GM19023 (cell line): ENCODE results near the gene SRSF7.
"Not testable (repeated sequence)": the region's sequence is repeated elsewhere in the genome, so short reads cannot be mapped to it uniquely, and the experiment has no call there.

Experiments used
- ATAC-seq: cut with Tn5 transposase; IDR thresholded peaks from one replicate; pipeline ENCODE4 v1.9.1; 2021; ENCODE audit warnings: mild to moderate bottlenecking, moderate library complexity; ENCODE audit not compliant: unreplicated experiment

Gene SRSF7

DNA sequence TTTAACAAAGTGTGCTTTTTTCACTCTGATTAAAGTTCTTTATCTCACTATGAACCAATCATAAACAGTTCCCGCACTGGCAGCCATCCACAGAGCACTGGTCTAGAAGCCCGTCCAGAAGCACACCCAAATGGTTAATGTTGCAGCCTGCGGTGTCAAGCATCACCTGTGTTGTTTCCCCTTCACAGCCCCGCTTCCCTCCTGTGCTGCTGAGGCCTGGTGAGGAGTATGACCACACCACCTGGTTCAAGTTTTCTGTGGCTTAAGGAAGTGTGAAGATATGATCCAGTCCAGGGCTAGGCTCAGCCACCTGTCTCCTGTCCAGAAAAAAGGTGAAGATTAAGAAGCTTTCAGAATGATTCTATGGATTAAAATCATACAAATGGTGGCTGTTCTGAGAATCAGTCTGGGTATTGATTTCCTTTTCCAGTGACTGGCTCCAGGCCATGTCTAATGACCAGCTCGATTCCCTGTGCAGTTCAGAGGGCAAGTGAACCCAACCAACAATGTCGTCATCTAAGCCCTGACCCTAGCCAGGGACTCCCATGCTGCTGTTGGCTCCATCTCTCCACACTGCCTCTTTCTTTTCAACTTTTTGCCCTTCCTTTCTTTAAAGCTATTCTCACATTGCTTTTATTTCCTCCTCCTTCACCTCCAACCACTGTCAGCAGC is 17.7 kb downstream of the SRSF7 start:
- no peak for ATAC-seq

DNA sequence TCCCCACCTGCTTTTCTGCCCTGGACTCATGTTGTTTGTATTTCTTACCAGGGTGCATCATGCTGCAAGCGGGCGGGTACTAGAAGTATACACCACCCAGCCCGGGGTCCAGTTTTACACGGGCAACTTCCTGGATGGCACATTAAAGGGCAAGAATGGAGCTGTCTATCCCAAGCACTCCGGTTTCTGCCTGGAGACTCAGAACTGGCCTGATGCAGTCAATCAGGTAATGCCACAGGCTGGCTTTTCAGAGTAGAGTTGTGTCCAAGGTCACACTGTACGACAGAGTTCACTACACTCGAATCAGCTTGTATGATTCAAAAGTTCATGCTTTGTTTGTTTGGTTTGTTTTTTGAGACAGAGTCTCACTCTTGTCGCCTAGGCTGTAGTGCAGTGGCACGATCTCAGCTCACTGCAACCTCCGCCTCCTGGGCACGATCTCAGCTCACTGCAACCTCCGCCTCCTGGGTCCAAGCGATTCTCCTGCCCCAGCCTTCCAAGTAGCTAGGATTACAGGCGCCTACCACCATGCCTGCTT is 19.4 kb downstream of the SRSF7 start:
- ATAC-seq, result no peak

DNA sequence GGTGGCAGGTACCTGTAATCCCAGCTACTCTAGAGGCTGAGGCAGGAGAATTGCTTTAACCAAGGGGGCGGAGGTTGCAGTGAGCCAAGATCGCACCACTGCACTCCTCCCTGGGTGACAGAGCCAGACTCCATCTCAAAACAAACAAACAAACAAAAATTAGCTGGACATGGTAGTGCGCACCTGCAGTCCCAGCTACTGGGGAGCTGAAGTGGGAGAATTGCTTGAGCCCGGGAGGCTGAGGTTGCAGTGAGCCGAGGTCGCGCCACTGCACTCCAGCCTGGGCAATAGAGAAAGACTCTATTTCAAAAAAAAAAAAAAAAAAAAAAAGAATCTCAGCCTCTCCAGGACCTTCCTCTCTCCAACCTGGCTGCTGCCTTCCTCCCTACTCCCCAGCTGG is 20.1 kb downstream of the SRSF7 start:
- no peak for ATAC-seq

DNA sequence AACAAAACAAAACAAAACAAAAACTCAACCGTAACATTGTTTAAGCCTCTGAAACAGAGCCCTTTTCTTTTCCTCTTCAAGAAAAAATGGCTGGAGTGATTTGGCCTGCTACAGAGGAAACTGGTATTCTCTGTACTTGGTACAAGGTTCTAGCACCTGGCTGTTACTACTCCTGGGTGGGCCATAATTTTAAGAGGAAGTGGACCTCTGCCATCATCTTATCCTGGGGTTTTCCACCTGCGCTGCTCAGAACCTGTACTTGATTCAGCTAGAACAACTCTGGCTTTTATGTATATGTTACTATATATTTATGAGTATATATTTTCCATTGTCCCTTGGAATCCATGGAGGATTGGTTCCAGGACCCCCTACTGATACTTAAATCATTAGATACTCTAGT is 22.5 kb downstream of the SRSF7 start:
- no peak for ATAC-seq

DNA sequence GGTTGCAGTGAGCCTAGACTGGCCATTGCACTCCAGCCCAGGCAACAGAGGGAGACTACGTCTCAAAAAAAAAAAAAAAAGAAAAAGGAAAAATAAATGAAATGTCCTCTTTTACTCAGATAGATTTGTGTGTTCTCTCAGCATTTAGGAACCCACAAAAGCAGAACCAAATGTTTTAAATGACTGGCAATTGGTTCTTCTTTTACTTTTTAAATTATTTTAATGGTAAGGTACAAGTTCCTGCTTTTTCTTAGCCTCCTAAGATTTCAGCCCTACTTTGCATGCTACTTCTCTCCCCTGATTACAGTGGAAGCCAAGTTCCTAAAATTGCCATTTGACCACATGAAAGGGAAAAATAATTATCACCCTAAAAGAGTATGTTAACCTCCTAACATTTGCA is 23.5 kb downstream of the SRSF7 start:
- ATAC-seq, result no peak

DNA sequence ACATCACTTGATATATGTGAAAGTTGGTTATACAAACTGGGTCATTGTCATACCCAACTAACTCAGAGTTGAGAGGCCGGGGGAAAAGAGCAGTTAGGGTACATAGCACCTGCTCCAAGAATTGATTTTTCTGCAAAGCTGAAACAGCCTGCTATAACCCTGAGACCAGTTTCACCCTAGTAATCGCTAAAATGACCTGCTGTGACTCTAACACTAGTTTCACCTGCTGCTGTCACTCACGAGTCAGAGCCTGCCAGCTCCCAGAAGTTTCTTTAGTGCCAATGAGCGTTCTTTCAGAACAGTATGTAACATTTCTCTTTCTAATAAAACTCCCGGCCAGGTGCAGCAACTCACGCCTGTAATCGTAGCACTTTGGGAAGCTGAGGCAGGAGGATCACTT is 28.0 kb downstream of the SRSF7 start:
- ATAC-seq, result peak; percentile 50

DNA sequence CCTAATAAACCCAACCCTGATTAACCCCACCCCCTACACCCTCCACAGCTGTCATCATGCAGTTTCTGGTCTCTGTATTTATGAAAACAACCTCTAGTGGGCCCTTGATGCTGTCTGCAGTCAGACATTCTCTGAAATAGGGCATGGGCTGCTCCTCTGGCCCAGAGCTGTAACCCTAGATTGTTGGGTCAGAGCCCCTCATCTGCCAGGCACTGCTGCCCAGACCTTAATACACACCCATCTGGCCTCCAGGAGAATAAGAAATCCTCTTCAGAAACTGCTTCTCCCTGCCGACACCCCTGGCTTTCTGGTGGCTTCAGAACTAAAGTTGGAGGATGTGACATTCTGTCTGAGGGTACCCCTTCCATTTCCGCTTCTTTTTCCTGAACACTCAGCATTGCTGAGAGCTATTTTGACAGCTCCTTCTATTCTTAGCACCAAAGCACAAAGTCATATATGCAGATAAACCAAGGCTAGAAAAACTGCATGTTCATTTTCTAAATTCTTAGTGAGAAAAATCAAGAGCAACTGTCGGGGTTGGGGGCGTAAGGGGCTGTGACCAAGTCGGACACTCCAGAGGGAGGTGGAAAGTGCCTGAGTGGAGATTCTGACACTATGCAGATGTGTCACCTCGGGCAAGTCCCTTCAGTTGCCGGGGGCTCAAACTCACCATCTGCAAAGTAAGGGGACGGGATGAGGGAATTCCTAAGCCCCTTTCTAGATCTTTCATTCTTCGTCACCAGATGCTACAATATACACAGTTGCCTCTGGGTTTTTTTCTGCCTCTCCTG is 28.7 kb downstream of the SRSF7 start:
- peak; percentile 51 for ATAC-seq

DNA sequence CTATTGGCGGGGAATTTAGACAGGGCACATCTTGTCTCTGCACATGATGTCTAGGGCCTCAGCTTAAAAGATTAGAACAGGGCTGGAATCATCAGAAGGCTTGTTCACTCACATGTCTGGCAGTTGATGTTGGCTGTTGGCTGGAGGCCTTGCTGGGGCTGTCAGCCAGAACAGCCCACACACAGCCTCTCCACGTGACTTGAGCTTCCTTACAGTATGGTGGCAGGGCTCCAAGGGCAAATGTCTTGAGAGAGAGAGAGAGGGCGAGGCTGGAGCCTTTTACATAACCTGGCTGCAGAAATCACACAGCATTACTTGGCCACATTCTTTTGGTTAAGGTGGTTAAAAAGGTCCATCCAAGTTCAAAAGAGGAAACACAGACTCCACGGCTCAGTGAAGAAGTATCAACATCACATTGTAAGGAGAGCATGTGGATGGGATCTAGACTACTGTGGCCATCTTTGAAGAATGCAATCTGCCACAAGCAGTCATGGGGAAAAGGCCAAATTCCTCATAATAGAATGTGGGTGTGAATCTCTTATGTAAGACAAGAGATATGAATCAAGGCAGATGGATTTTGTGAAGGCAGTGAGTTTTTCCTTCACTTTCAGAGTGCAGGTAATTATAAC is 30.4 kb downstream of the SRSF7 start:
- ATAC-seq, result no peak

DNA sequence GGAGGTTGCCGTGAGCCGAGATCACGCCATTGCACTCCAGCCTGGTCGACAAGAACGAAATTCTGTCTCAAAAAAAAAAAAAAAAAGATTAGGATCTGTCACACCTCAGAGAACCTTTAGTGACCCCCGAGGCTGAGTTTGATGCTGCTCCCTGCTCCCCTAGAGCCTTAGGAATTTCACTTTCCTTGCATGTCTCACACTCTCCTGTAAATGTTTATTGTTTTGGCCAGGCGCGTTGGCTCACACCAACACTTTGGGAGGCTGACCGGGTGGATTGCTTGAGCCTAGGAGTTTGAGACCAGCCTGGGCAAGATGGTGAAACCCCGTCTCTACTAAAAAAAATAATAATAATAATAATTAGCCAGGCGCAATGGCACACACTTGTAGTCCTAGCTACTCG is 31.5 kb downstream of the SRSF7 start:
- ATAC-seq, result no peak

DNA sequence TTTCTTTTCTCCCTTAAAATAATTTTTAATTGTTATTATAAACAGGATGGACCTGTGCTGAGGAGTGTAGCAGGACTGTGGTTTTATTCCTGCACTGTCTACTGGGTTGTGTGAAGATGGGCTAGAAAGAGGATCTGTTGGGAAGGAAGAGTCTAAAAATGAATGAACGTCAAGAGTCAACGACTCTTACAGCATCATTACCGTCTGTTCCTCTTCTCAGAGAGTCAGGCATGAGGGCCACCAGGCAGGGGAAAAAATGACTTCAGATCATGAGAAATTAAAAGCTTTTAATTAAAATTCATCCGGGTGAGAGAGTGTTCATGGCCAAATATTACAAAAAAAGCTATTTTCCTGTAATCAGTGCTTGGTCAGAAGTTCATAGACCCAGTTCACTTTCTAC is 32.6 kb downstream of the SRSF7 start:
- ATAC-seq, result no peak

DNA sequence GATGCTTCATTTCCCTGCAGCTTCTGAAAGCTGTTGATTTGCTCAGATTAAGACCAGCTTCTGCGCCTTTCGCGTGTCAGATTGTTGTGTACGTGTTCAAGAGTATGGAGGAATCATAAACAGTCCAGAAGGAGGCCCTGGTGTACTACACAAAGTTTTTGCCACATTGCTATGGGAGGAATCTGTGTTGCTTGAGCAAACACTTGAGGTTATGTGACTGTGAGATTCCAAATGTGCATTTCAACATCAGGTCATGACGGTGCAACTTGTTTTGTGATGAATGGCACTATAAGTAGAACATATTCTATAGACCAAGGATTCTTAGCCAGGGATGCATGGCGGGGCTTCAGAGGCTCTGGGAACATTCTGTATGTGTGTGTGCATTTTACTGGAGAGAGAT is 35.0 kb downstream of the SRSF7 start:
- no peak for ATAC-seq

DNA sequence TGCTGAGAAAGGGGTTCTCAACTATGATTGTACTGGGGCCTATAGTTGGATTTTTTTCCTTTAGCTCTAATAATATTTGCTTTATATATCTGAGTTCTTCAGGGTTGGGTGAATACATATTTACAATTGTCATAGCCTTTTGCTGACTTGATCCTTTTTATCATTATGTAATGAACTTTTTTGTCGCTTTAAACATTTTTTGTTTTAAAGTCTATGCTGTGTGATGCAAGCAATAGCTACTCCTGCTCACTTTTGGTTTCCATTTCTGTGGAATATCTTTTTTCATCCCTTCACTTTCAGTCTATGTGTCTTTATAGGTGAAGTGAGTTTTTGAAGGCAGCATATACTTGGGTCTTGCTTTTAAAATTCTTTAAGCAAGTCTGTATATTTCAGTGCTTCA is 36.2 kb downstream of the SRSF7 start:
- not testable (repeated sequence) for ATAC-seq

DNA sequence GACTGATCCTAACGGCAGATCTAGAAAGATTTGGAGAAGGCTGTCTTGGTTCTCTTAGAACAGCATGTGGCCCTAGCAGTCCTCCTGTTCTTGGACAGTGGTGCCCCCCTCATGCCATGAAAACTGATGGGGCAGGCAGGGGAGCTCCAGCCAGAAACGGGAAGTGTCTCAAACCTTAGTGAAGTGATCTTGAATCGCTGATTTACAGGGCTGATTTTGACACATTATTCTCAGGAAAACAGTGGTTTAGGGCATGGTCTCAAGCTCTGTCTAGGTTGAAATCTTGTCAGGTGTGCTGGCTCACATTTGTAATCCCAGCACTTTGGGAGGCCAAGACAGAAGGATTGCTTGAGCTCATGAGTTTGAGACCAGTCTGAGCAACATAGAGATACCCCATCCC is 37.8 kb downstream of the SRSF7 start:
- no peak for ATAC-seq

DNA sequence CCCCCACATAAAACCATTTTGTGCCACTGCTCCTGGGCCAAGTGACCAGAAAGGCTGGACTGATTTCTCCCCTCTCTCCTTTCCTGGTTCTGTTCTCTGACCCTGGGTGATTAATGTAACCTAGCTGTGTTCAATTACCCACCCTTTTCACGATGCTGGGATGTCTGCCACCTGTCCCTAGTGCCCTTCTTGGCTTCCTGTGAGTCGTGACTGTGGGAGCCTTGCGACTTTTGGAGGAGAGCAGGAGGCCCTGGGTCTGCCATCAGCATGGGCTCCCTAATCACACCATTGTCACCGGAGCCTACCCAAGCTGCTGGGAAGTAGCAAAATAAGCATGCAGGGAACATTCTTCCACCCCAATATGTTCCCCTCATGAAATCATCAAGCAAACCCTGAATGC is 38.3 kb downstream of the SRSF7 start:
- ATAC-seq, result no peak

DNA sequence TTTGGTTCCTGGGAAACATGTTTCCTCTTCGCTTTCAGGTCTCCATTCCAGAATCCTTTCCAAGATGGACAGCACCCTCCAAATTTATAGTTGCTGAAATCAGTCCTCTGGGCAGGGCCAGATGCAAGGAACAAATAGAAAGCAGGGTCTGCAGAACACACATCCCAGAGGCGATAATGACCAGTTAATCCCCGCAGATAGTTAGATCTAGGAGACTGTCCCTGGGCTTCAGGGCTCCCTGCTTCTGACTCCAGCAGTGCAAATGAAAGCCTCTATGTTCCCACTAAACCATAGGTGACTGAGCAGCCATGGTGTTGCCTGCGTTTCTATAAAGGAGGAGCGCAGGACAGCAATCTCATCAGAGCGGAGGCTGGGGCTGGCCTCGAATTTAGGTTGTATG is 38.7 kb downstream of the SRSF7 start:
- no peak for ATAC-seq

DNA sequence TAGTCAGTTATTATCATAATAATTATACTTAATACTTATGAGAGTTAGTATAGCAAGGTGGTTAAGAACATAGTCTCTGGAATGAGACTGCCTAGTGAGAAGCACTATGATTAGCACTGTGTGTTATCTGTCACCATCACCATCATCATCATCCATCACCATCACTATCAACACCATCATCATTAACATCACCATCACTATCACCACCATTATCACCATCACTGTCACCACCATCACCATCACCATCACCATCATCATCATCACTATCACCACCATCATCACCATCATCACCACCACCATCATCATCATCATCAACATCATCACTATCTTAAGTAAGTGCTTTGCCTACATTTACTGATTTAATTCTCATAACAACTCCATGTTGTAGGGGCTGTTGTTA is 39.6 kb downstream of the SRSF7 start:
- ATAC-seq, result no peak

DNA sequence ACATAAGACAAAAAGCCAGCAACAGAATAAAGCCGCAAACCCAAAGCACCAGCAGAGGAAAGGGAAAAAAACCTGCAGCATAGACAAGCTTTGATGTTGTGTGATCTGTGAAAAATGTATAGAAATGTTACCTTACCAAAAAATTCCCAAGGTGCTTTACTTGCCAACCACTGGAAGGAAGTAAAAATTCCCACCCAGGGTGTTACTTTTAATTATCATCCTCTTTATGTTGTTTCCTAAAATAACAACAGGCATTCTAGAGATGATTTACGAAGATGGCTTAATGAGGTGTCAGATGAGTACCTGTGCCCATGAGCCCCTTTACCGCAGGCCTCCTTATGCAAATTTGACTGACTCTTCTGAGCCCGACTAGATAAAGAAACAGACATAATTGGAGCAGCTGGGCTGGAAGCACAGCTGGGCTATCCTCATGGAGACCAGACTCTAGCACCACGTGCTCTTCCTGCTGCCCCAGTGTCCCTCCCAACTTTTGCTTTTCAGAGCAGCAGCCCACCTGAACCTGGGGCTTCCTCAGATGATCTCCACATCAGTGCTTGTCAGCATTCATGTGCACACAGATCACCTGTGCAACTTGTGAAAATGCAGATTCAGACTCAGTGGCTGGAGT is 41.5 kb downstream of the SRSF7 start:
- peak; percentile 88 for ATAC-seq

DNA sequence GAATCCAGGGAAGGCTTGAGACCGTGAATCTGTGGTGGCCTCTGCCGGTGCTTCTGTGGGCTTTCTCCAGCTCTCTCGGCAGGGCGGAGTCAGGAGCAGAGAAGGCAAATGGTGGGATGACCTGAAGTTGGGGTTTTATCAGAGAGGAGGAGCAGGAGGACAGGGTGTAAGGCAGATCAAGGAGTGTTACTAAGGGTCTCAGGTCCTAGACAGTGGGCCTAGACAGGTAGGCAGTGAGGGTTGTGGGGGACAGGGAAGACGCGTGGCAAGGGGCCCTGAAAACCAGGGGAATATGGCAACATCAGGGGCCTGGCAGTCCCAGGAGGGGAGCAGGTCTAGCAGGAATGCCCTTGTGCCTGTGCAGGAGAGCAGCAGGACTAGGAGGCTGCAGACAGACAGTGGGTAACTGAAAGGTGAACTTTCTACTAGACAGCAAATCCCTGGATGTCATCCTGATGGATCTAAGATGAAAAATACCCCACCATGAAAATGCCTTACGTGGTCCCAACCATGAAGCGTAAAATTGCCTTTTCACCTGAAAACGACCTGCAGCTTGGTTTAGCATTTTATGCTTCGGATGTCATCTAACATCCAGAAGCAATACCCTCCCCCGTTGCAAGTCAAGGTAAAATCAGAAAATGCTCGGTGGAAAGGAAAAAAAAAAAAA is 42.1 kb downstream of the SRSF7 start:
- ATAC-seq, result no peak

DNA sequence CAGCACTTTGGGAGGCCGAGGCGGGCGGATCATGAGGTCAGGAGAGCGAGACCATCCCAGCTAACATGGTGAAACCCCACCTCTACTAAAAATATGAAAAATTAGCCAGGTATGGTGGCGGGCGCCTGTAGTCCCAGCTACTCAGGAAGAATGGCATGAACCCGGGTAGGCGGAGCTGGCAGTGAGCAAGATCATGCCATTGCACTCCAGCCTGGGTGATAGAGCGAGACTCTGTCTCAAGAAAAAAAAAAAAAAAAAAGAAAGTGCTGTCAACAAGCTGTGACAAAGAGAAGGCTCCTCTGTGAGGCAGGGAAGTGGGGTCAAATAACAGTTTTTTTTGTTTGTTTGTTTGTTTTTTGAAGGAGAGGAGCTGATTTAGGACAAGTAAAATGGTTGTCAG is 42.7 kb downstream of the SRSF7 start:
- not testable (repeated sequence) for ATAC-seq

DNA sequence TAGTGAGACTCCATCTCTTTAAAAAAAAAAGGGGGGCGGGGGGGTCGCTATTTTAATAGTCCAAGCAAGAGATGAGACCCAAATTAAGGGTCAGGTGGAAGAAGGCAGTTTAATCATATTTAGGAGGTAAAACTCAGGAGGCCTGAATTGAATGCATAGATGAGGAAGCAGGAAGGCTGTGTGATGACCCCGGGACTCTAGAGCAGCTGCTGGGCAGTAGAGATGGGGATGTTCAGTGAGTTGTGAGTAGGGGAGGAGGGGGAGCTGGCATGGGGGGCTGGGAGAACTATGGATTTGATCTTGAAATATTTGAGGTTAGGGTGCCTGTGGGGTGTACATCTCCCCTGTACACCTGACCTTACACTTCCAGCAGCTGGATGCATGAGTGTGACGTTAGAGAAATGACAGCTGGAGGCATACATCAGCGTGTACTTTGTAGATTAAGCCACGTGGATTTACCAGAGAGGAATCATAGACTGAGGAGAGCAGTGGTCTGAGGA is 44.3 kb downstream of the SRSF7 start:
- ATAC-seq, result no peak

DNA sequence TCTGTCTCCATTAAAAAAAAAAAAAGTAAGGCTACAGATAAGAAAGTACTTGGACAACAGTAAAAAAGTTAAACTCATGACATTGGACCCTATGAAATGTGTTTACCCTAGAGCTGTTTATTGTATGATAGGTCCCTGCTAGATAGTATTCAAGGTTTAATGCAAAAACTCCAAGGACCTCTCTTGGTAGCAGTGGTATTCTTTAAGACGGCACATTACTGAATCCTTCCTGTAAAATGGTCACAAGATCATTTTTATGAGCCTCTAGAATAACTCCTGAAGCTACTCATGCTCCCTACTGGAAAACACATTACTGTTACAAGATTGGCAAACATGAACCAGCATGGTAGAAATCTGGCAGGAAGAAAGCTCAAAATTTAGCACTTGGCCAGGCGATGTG is 46.5 kb downstream of the SRSF7 start:
- ATAC-seq, result no peak
